Tibial nerve (tissue), 4 donors: Measurements from ENCODE around the gene MAB21L4. TPM values are rescaled to one million over a fixed set of nuclear protein-coding genes. Genes with fewer than 3 reads are reported as not detected.

Experiments
- DNase-seq, 2 donors: peaks; one replicate each; pipeline ENCODE4 v3.0.0-alpha.2; 2019; ENCODE audit warnings: low spot score in 2 of 2
- H3K27ac ChIP-seq, 4 donors: fragments of 200-600 bp; sonication (generic) in 3 of 4; one replicate each; pipeline ENCODE4 v1.5.1; 2017 to 2019; ENCODE audit warnings: mild to moderate bottlenecking in 1 of 4
- H3K27me3 ChIP-seq, 2 donors: fragments of 200-600 bp; sonication (generic) in 1 of 2; one replicate each; pipeline versions ENCODE4 v1.5.1 to v1.6.0; 2017 to 2019
- H3K36me3 ChIP-seq, 3 donors: fragments of 200-600 bp; sonication (generic); one replicate each; pipeline ENCODE4 v1.5.1; 2018 to 2019
- H3K4me1 ChIP-seq, 4 donors: fragments of 200-600 bp; sonication (generic) in 3 of 4; one replicate each; pipeline ENCODE4 v1.5.1; 2017 to 2019
- H3K4me3 ChIP-seq, 4 donors: fragments of 200-600 bp; sonication (generic) in 3 of 4; one replicate each; pipeline ENCODE4 v1.5.1; 2017 to 2019; ENCODE audit warnings: mild to moderate bottlenecking in 1 of 4, moderate library complexity in 1 of 4
- H3K9me3 ChIP-seq, 4 donors: fragments of 200-600 bp; sonication (generic) in 3 of 4; one replicate each; pipeline ENCODE4 v1.5.1; 2017 to 2019
- CTCF ChIP-seq, 5 experiments: fragments of 200-600 bp in 3 of 5; fragments of 450-650 bp in 2 of 5; sonication (generic) in 3 of 5; IDR thresholded peaks; one replicate each; pipeline ENCODE4 v1.5.1; 2016 to 2019; ENCODE audit warnings: antibody characterized with exemption in 5 of 5, mild to moderate bottlenecking in 3 of 5, moderate library complexity in 2 of 5
- EP300 ChIP-seq, 2 donors: sonication (generic); formaldehyde crosslinking; IDR thresholded peaks; one replicate each; pipeline ENCODE4 v1.6.1; 2017; ENCODE audit warnings: antibody characterized with exemption in 2 of 2, mild to moderate bottlenecking in 1 of 2
- POLR2A ChIP-seq, 2 donors: fragments of 450-650 bp; IDR thresholded peaks; one replicate each; pipeline ENCODE4 v1.6.1; 2017; ENCODE audit warnings: antibody characterized with exemption in 2 of 2, mild to moderate bottlenecking in 2 of 2, moderate library complexity in 2 of 2
- WGBS, 2 donors: methylation state at CpG; one replicate each; pipeline ENCODE4 v1.1.5; 2018; 5-methylcytosine and 5-hydroxymethylcytosine counted together
- total RNA-seq, 4 donors: library from RNA; depleted of rRNA; stranded (reverse); fragments of >200 nt; gene quantifications; one replicate each; pipeline ENCODE4 v1.1.0, GENCODE V29; 2016

The MAB21L4 gene
- total RNA-seq, 4 donors from 2014 or later = not detected

GRCh38 chr2:240888130-240888889, 7.6 kb downstream of the MAB21L4 start:
- H3K27me3 ChIP-seq = no peaks in the 10 kb centered on the region

GRCh38 chr2:240887631-240888030, 8.3 kb downstream of the MAB21L4 start:
- no peak for DNase-seq
- TF ChIP-seq POLR2A (IDR thresholded peaks at IDR 0.05) = no peak
- TF ChIP-seq CTCF (IDR thresholded peaks at IDR 0.05) = no peak
- no peak for TF ChIP-seq EP300 (IDR thresholded peaks at IDR 0.05)
- Histone ChIP-seq H3K4me1 (no peaks in the 10 kb centered on the region), H3K9me3 (no peaks in the 10 kb centered on the region), H3K27me3 (no peaks in the 10 kb centered on the region), H3K27ac (no peak overlapping the region), H3K36me3 (no peaks in the 10 kb centered on the region), H3K4me3 (no peak overlapping the region)
- 84% methylated on average over 4 of the region's 4 CpGs for WGBS, 2 donors

More at GRCh38 chr2:240888130-240888889, 7.6 kb downstream of the MAB21L4 start:
- WGBS, 2 donors = 80 to 85% methylated on average over 21 to 31 of the region's 37 CpGs
- DNase-seq = no peak
- TF ChIP-seq POLR2A (IDR thresholded peaks at IDR 0.05) (no peak), EP300 (IDR thresholded peaks at IDR 0.05) (no peak), CTCF (IDR thresholded peaks at IDR 0.05) (no peak)
- Histone ChIP-seq H3K9me3 (no peaks in the 10 kb centered on the region), H3K27ac (no peak overlapping the region), H3K4me1 (no peaks in the 10 kb centered on the region), H3K4me3 (no peak overlapping the region), H3K36me3 (no peaks in the 10 kb centered on the region)

GRCh38 chr2:240886678-240887609, 9.0 kb downstream of the MAB21L4 start:
- H3K27me3 ChIP-seq = no peaks in the 10 kb centered on the region
- H3K4me3 ChIP-seq = no peak overlapping the region
- no peak for DNase-seq
- H3K27ac ChIP-seq = no peak overlapping the region
- TF ChIP-seq EP300 (IDR thresholded peaks at IDR 0.05) = no peak
- TF ChIP-seq CTCF (IDR thresholded peaks at IDR 0.05) = no peak
- TF ChIP-seq POLR2A (IDR thresholded peaks at IDR 0.05) = no peak
- no peaks in the 10 kb centered on the region for H3K36me3 ChIP-seq
- H3K4me1 ChIP-seq = no peaks in the 10 kb centered on the region
- 73 to 77% methylated on average over 16 to 18 of the region's 18 CpGs for WGBS, 2 donors
- H3K9me3 ChIP-seq = no peaks in the 10 kb centered on the region

GRCh38 chr2:240886023-240886565, 9.9 kb downstream of the MAB21L4 start:
- no peak for DNase-seq
- Histone ChIP-seq H3K9me3 (no peaks in the 10 kb centered on the region), H3K4me3 (no peak overlapping the region), H3K4me1 (no peaks in the 10 kb centered on the region), H3K27ac (no peak overlapping the region), H3K27me3 (no peaks in the 10 kb centered on the region), H3K36me3 (no peaks in the 10 kb centered on the region)
- WGBS, 2 donors = 72 to 84% methylated on average over 5 of the region's 5 CpGs
- TF ChIP-seq POLR2A (IDR thresholded peaks at IDR 0.05) (no peak), CTCF (IDR thresholded peaks at IDR 0.05) (no peak), EP300 (IDR thresholded peaks at IDR 0.05) (no peak)
